ENCODE measurements around the gene LIG3. TPM values are rescaled to one million over a fixed set of nuclear protein-coding genes. Genes with fewer than 3 reads are reported as not detected.

The LIG3 gene
- total RNA-seq, 6 experiments from 2014 or later, result 22.6 to 34.4 (median 31.9) TPM

- TF ChIP-seq, protein P1, sequence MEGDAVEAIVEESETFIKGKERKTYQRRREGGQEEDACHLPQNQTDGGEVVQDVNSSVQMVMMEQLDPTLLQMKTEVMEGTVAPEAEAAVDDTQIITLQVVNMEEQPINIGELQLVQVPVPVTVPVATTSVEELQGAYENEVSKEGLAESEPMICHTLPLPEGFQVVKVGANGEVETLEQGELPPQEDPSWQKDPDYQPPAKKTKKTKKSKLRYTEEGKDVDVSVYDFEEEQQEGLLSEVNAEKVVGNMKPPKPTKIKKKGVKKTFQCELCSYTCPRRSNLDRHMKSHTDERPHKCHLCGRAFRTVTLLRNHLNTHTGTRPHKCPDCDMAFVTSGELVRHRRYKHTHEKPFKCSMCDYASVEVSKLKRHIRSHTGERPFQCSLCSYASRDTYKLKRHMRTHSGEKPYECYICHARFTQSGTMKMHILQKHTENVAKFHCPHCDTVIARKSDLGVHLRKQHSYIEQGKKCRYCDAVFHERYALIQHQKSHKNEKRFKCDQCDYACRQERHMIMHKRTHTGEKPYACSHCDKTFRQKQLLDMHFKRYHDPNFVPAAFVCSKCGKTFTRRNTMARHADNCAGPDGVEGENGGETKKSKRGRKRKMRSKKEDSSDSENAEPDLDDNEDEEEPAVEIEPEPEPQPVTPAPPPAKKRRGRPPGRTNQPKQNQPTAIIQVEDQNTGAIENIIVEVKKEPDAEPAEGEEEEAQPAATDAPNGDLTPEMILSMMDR (IDR thresholded peaks at IDR 0.05), result no peak
- DNase-seq, result no peak
- no peaks in the 10 kb centered on the region for H3K36me3 Mint-ChIP-seq (ENCODE audit: low read depth)
- no peaks in the 10 kb centered on the region for H3K9me3 Mint-ChIP-seq
- peaks cover 28% of the 10 kb centered on the region for H3K4me1 Mint-ChIP-seq (ENCODE audit: low read depth)
- no peak overlapping the region for H3K4me3 Mint-ChIP-seq
- no peak overlapping the region for H3K27ac Mint-ChIP-seq
- no peaks in the 10 kb centered on the region; the same call in none of the 2 replicates for H3K27me3 Mint-ChIP-seq (ENCODE audit: insufficient read depth)
Measured at GRCh38 chr17:34974794-34975785, 5.2 kb upstream of the LIG3 start.

- Mint-ChIP-seq H3K4me1 (ENCODE audit: low read depth) (peaks cover 57% of the 10 kb centered on the region), H3K27me3 (ENCODE audit: insufficient read depth) (no peaks in the 10 kb centered on the region; the same call in none of the 2 replicates), H3K4me3 (peak overlapping the region; percentile 98), H3K36me3 (ENCODE audit: low read depth) (peaks cover 15% of the 10 kb centered on the region), H3K9me3 (no peaks in the 10 kb centered on the region), H3K27ac (peak overlapping the region; percentile 98)
- TF ChIP-seq, protein P1 (IDR thresholded peaks at IDR 0.05), result no peak
- no peak for DNase-seq
Measured at GRCh38 chr17:34979153-34979552, 1.2 kb upstream of the LIG3 start.

DNA sequence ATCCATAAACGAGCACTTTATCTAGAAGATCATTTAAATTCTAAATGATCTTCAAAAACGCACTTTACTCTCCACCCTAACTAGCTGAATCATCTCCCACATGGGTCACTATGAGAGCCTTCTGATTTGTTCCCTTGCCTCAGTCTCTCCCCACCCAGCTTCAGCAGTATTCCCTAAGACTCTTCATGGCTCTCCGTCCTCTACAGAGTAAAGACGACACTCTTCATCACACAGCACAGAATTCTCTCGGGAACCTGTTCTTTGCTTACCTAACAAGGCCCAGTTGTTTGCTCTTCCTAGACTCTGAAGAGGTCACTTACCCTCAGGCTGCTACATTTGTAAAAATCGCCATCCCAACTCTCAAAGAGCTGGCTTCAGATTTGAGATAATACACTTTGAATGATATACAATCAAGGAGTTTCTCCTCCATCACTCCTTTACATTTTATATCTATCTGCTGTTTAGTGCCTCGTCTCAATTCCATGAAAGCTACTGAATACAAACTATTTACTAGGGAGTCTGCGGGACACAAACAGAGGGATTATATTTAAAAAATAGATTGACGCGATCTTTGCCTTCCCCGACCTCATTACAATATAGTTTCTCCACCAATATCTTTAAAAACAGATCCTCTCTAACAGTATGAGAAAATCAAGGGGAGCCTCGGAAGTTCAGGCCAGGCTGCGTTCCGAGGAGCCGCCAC is 511 bp upstream of the LIG3 start:
- TF ChIP-seq, protein P1 (IDR thresholded peaks at IDR 0.05), result no peak
- H3K36me3 Mint-ChIP-seq (ENCODE audit: low read depth), result peaks cover 17% of the 10 kb centered on the region
- H3K27me3 Mint-ChIP-seq (ENCODE audit: insufficient read depth), result no peaks in the 10 kb centered on the region; the same call in none of the 2 replicates
- peaks cover 55% of the 10 kb centered on the region for H3K4me1 Mint-ChIP-seq (ENCODE audit: low read depth)
- peak overlapping the region; percentile 98 for H3K4me3 Mint-ChIP-seq
- H3K27ac Mint-ChIP-seq, result peak overlapping the region; percentile 98
- H3K9me3 Mint-ChIP-seq, result no peaks in the 10 kb centered on the region
- no peak for DNase-seq

DNA sequence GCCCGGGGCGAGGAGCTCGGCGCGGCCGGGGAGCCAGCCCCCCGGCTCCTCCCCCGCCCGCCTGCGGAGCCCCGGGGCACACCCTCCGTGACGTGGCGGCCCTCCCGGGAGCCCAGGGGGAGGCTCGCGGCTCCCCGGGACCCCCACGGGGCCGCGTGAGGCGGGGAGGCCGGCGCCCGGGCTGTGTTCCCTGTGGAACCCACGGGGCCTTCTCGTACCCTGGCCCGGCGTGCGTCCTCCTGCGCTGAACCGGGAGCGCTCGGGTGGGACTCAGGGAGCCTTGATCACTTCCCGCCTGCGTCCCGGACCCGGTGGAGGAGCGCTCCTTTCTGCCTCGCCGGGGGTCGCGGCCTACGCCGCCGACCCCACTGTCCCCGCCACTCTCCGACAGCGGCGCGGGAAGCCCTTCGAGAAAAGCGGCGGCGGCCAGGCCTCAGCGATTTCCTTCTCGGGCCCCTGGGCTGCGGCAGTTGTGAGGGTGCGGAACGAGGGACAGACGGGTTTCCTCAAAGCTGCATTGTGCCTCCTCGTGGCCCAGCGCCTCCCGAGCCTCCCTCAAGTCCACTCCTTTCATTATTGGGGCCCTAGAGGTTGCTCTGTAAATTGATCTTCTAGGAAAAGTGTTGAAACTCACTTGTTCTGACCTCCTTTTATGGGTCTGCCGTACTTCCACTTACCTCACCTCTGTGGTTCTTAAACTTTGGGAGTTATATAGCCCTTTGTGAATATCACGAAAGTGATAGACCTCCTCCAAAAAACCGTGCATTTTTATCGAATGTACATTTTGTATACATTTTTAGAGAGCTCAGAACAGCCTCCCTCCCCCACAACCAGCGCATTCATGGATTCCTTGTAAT is 597 bp downstream of the LIG3 start:
- no peaks in the 10 kb centered on the region; the same call in none of the 2 replicates for H3K27me3 Mint-ChIP-seq (ENCODE audit: insufficient read depth)
- H3K9me3 Mint-ChIP-seq, result no peaks in the 10 kb centered on the region
- H3K27ac Mint-ChIP-seq, result peak overlapping the region; percentile 98
- peak; percentile 74 for DNase-seq
- peaks cover 47% of the 10 kb centered on the region for H3K4me1 Mint-ChIP-seq (ENCODE audit: low read depth)
- H3K4me3 Mint-ChIP-seq, result peak overlapping the region; percentile 98
- H3K36me3 Mint-ChIP-seq (ENCODE audit: low read depth), result peaks cover 17% of the 10 kb centered on the region
- TF ChIP-seq, protein P1 (IDR thresholded peaks at IDR 0.05), result peak; percentile 66

All from HFFc6 (cell line).